SK-N-SH treated with all-trans-retinoic acid at 6 μM for 48 hours (cell line): ENCODE measurements around the gene SLC40A1.

Source experiments
- ATAC-seq: fragments of 200-7000 bp; cut with Tn5 transposase; 3 replicates; pipeline ENCODE4 v1.9.1; 2020; ENCODE audit warnings: mild to moderate bottlenecking, moderate library complexity
- ARNTL ChIP-seq: fragments of 450-650 bp; formaldehyde crosslinking; IDR thresholded peaks from 2 replicates; pipeline ENCODE4 v1.5.0; 2020; ENCODE audit warnings: low read depth, mild to moderate bottlenecking, moderate library complexity, borderline replicate concordance
- BACH2 ChIP-seq: fragments of 250-450 bp; sonication (Bioruptor Pico); IDR thresholded peaks from 2 replicates; pipeline ENCODE4 v1.9.0; 2021; ENCODE audit warnings: mild to moderate bottlenecking, borderline replicate concordance
- CREB5 ChIP-seq: fragments of 250-450 bp; sonication (Bioruptor Pico); IDR thresholded peaks from 2 replicates; pipeline ENCODE4 v1.5.1; 2020; ENCODE audit warnings: low read depth, mild to moderate bottlenecking, moderate library complexity
- CSDC2 ChIP-seq: fragments of 250-450 bp; sonication (Bioruptor Pico); IDR thresholded peaks from 2 replicates; pipeline ENCODE4 v1.5.0; 2020; ENCODE audit warnings: mild to moderate bottlenecking, moderate library complexity
- ESRRG ChIP-seq: fragments of 250-450 bp; sonication (Bioruptor Pico); IDR thresholded peaks from 2 replicates; pipeline ENCODE4 v1.6.1; 2021; ENCODE audit warnings: mild to moderate bottlenecking
- GLIS3 ChIP-seq: fragments of 250-450 bp; sonication (Bioruptor Pico); IDR thresholded peaks from 2 replicates; pipeline ENCODE4 v1.5.0; 2020; ENCODE audit warnings: mild to moderate bottlenecking, moderate library complexity
- ISL1 ChIP-seq: fragments of 250-450 bp; sonication (Bioruptor Pico); IDR thresholded peaks from 2 replicates; pipeline ENCODE4 v2.1.2; 2022; ENCODE audit warnings: mild to moderate bottlenecking, moderate library complexity
- OSR1 ChIP-seq: fragments of 250-450 bp; sonication (Bioruptor Pico); IDR thresholded peaks from 2 replicates; pipeline ENCODE4 v1.8.0; 2022; ENCODE audit warnings: moderate library complexity, mild to moderate bottlenecking, inconsistent platforms
- PATZ1 ChIP-seq: fragments of 250-450 bp; sonication (Bioruptor Pico); IDR thresholded peaks from 2 replicates; pipeline ENCODE4 v1.8.0; 2020; ENCODE audit warnings: mild to moderate bottlenecking, moderate library complexity, borderline replicate concordance
- POU6F1 ChIP-seq: fragments of 250-450 bp; sonication (Bioruptor Pico); IDR thresholded peaks from 2 replicates; pipeline ENCODE4 v1.8.0; 2021; ENCODE audit warnings: low read depth, mild to moderate bottlenecking, moderate library complexity, borderline replicate concordance
- PPARA ChIP-seq: fragments of 250-450 bp; sonication (Bioruptor Pico); IDR thresholded peaks from 2 replicates; pipeline ENCODE4 v1.5.0; 2020; ENCODE audit warnings: mild to moderate bottlenecking, borderline replicate concordance
- RARB ChIP-seq: fragments of 250-450 bp; sonication (Bioruptor Pico); IDR thresholded peaks from 2 replicates; pipeline ENCODE4 v1.8.0; 2021; ENCODE audit warnings: mild to moderate bottlenecking, moderate library complexity
- SNAI2 ChIP-seq: fragments of 250-450 bp; sonication (Bioruptor Pico); IDR thresholded peaks from 2 replicates; pipeline ENCODE4 v1.5.0; 2020; ENCODE audit warnings: mild to moderate bottlenecking, moderate library complexity
- TCF4 ChIP-seq: fragments of 250-450 bp; sonication (Bioruptor Pico); IDR thresholded peaks from 2 replicates; pipeline ENCODE4 v1.8.0; 2021; ENCODE audit warnings: mild to moderate bottlenecking, moderate library complexity, borderline replicate concordance
- TOX ChIP-seq: fragments of 250-450 bp; sonication (Bioruptor Pico); IDR thresholded peaks from 2 replicates; pipeline ENCODE4 v1.8.0; 2021; ENCODE audit warnings: mild to moderate bottlenecking, moderate library complexity, borderline replicate concordance
- TSHZ2 ChIP-seq: fragments of 250-450 bp; sonication (Bioruptor Pico); IDR thresholded peaks from 2 replicates; pipeline ENCODE4 v1.5.0; 2020; ENCODE audit warnings: mild to moderate bottlenecking, moderate library complexity
- ZC3H10 ChIP-seq: fragments of 250-450 bp; sonication (Bioruptor Pico); IDR thresholded peaks from 2 replicates; pipeline ENCODE4 v1.5.1; 2021; ENCODE audit warnings: mild to moderate bottlenecking, moderate library complexity
- ZFP3 ChIP-seq: fragments of 250-450 bp; sonication (Bioruptor Pico); IDR thresholded peaks from 2 replicates; pipeline ENCODE4 v1.5.0; 2020; ENCODE audit warnings: mild to moderate bottlenecking, moderate library complexity
- ZFP30 ChIP-seq: fragments of 450-650 bp; formaldehyde crosslinking; IDR thresholded peaks from 2 replicates; pipeline ENCODE4 v1.5.0; 2022; ENCODE audit warnings: mild to moderate bottlenecking, moderate library complexity
- ZNF565 ChIP-seq: fragments of 450-650 bp; formaldehyde crosslinking; conservative IDR thresholded peaks from 2 replicates; pipeline ENCODE4 v1.5.0; 2020; ENCODE audit warnings: low read depth, mild to moderate bottlenecking, moderate library complexity
- ZNF70 ChIP-seq: fragments of 450-650 bp; formaldehyde crosslinking; IDR thresholded peaks from 2 replicates; pipeline ENCODE4 v1.5.0; 2020; ENCODE audit warnings: mild to moderate bottlenecking, moderate library complexity
- ZNF8 ChIP-seq: fragments of 450-650 bp; formaldehyde crosslinking; IDR thresholded peaks from 2 replicates; pipeline ENCODE4 v1.5.0; 2020; ENCODE audit warnings: mild to moderate bottlenecking, moderate library complexity

The SLC40A1 gene

GRCh38 chr2:189527041-189527750, 53.4 kb downstream of the SLC40A1 start:
- no peak for TF ChIP-seq CSDC2 (CRISPR knock-in tag)
- TF ChIP-seq PATZ1 (CRISPR knock-in tag): no peak
- no peak for TF ChIP-seq ZNF8 (CRISPR knock-in tag)
- no peak for TF ChIP-seq ZFP30
- no peak for TF ChIP-seq POU6F1
- no peak for TF ChIP-seq RARB (CRISPR knock-in tag)
- no peak for TF ChIP-seq CREB5 (CRISPR knock-in tag)
- no peak for TF ChIP-seq ZNF565 (CRISPR knock-in tag)
- no peak for TF ChIP-seq OSR1 (CRISPR knock-in tag)
- no peak for TF ChIP-seq TOX
- TF ChIP-seq GLIS3 (CRISPR knock-in tag): no peak
- TF ChIP-seq SNAI2 (CRISPR knock-in tag): no peak
- no peak for TF ChIP-seq ZC3H10 (CRISPR knock-in tag)
- TF ChIP-seq BACH2 (CRISPR knock-in tag): no peak
- no peak for TF ChIP-seq ZNF70 (CRISPR knock-in tag)
- no peak for TF ChIP-seq TSHZ2 (CRISPR knock-in tag)
- no peak for TF ChIP-seq PPARA
- no peak for ATAC-seq

GRCh38 chr2:189526241-189526640, 54.3 kb downstream of the SLC40A1 start:
- no peak for ATAC-seq
- TF ChIP-seq BACH2 (CRISPR knock-in tag) (no peak), ZC3H10 (CRISPR knock-in tag) (no peak), POU6F1 (no peak), CREB5 (CRISPR knock-in tag) (no peak), ZFP3 (no peak), ZNF70 (CRISPR knock-in tag) (no peak), TOX (no peak), PATZ1 (CRISPR knock-in tag) (no peak), ZNF565 (CRISPR knock-in tag) (no peak), TCF4 (CRISPR knock-in tag) (no peak), PPARA (no peak), ISL1 (no peak), ARNTL (no peak), ESRRG (CRISPR knock-in tag) (no peak)
